ENCODE results near the gene TPD52L2. TPM values are rescaled to one million over a fixed set of nuclear protein-coding genes. Genes with fewer than 3 reads are reported as not detected.

TPD52L2 gene
- total RNA-seq, 1 experiment from 2014 or later = 113 TPM

DNA sequence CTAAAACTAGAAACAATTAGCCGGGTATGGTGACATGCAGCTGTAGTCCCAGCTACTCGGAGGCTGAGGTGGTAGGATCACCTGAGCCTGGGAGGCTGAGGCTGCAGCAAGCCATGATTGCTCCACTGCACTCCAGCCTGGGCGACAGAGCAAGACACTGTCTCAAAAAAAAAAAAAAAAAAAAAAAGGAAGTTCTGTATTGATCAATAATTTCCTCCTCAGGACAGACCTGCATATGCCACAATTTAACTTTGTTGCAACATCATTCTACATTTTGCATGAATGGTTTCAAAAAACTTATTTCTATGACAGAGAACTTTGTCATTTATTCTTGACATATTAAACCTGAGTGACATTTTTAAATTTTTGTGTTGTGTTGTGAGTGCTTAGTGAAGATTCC is 35.3 kb downstream of the TPD52L2 start:
- H3K9me3 ChIP-seq (ENCODE audit: control insufficient read depth, insufficient read depth, low read depth, low read length) = no peaks in the 10 kb centered on the region
- ATAC-seq = no peak
- H3K27me3 ChIP-seq (ENCODE audit: control insufficient read depth, insufficient read depth, low read length) = no peaks in the 10 kb centered on the region
- TF ChIP-seq SIN3A (IDR thresholded peaks at IDR 0.05; ENCODE audit: borderline replicate concordance, insufficient read depth, low read depth, low read length) = no peak
- no peak for TF ChIP-seq POLR2AphosphoS5 (IDR thresholded peaks at IDR 0.05; ENCODE audit: low read depth, low read length)
- TF ChIP-seq TCF7L2 (IDR thresholded peaks at IDR 0.05; ENCODE audit: low read depth, low read length) = no peak
- TF ChIP-seq CTCF (IDR thresholded peaks at IDR 0.05) = no peak
- no peak for TF ChIP-seq REST (IDR thresholded peaks at IDR 0.05; ENCODE audit: insufficient read depth in 1 of 2, low read depth in 2 of 2, low read length in 1 of 2)
- in situ Hi-C loops (cut with HindIII; ENCODE audit: low pct_unique_long_range_greater_than_20kb, low sequenced_read_pairs) = no loop called here
- H3K27ac ChIP-seq (ENCODE audit: low read length) = no peak overlapping the region
- intact Hi-C loops (cut with micrococcal nuclease; ENCODE audit: unreplicated experiment) = no loop called here
- no peak overlapping the region for H3K4me3 ChIP-seq (ENCODE audit: low read depth in 2 of 2, low read length in 2 of 2)
- 0 out of 2 replicates have a peak, but pooled peaks cover 2% of the 10 kb centered on the region for H3K36me3 ChIP-seq (ENCODE audit: control insufficient read depth, insufficient read depth, low read length)
- H3K4me1 ChIP-seq (ENCODE audit: control insufficient read depth, insufficient read depth, low read length) = peaks cover 29% of the 10 kb centered on the region
- POLR2A ChIA-PET = no interaction called here
- CTCF ChIA-PET = interaction anchor here (0.7 kb wide), 1 partner anchor 199 kb away, joined by 8 read pairs; no protein-coding TSS in a partner anchor
- no TSS peak for BruUV-seq (replicated peaks)
- DNase-seq (ENCODE audit: low read depth, low spot score) = no peak

GRCh38 chr20:63903796-63904561 is 38.9 kb downstream of the TPD52L2 start:
- DNase-seq (ENCODE audit: low read depth, low spot score) = no peak
- TSS peak; percentile 57 for BruUV-seq (replicated peaks)
- H3K4me3 ChIP-seq (ENCODE audit: low read depth in 2 of 2, low read length in 2 of 2) = no peak overlapping the region
- no peaks in the 10 kb centered on the region for H3K9me3 ChIP-seq (ENCODE audit: control insufficient read depth, insufficient read depth, low read depth, low read length)
- H3K36me3 ChIP-seq (ENCODE audit: control insufficient read depth, insufficient read depth, low read length) = no peaks in the 10 kb centered on the region
- H3K27me3 ChIP-seq (ENCODE audit: control insufficient read depth, insufficient read depth, low read length) = no peaks in the 10 kb centered on the region
- TF ChIP-seq TCF7L2 (IDR thresholded peaks at IDR 0.05; ENCODE audit: low read depth, low read length) (no peak), POLR2AphosphoS5 (IDR thresholded peaks at IDR 0.05; ENCODE audit: low read depth, low read length) (no peak)
- H3K27ac ChIP-seq (ENCODE audit: low read length) = 0 out of 2 replicates have a peak overlapping the region, but pooled peaks have one; percentile 12
- ChIA-PET POLR2A (no interaction called here), CTCF (no interaction called here)
- no peak for ATAC-seq
- H3K4me1 ChIP-seq (ENCODE audit: control insufficient read depth, insufficient read depth, low read length) = peaks cover 25% of the 10 kb centered on the region
- intact Hi-C loops (cut with micrococcal nuclease; ENCODE audit: unreplicated experiment) = no loop called here
- in situ Hi-C loops (cut with HindIII; ENCODE audit: low pct_unique_long_range_greater_than_20kb, low sequenced_read_pairs) = no loop called here
